GM23248 (cell line): ENCODE results near the gene SF3B3. TPM values are rescaled to one million over a fixed set of nuclear protein-coding genes. Genes with fewer than 3 reads are reported as not detected.

Source experiments
- DNase-seq: peaks from one replicate; pipeline ENCODE4 v3.0.0-alpha.2; 2015
- H2AFZ ChIP-seq: fragments of 200-600 bp; sonication (generic); 2 replicates; pipeline ENCODE4 v1.6.1; 2016; ENCODE audit warnings: antibody characterized with exemption
- H3F3A ChIP-seq: fragments of 200-600 bp; sonication (generic); 2 replicates; pipeline ENCODE4 v1.6.1; 2016; ENCODE audit warnings: mild to moderate bottlenecking, antibody characterized with exemption, mixed run types; ENCODE audit not compliant: insufficient read depth
- H3K27ac ChIP-seq: fragments of 200-600 bp; sonication (generic); 2 replicates; pipeline ENCODE4 v1.5.1; 2016; ENCODE audit warnings: mild to moderate bottlenecking
- H3K27me3 ChIP-seq: fragments of 200-600 bp; sonication (generic); replicated peaks from 2 replicates; pipeline ENCODE4 v1.6.1; 2016; ENCODE audit warnings: mild to moderate bottlenecking; ENCODE audit not compliant: insufficient read depth
- H3K36me3 ChIP-seq: fragments of 200-600 bp; sonication (generic); 2 replicates; pipeline ENCODE4 v1.6.1; 2016; ENCODE audit warnings: low read depth, mild to moderate bottlenecking
- H3K4me1 ChIP-seq: fragments of 200-600 bp; sonication (generic); 2 replicates; pipeline ENCODE4 v1.6.1; 2016; ENCODE audit warnings: mild to moderate bottlenecking; ENCODE audit not compliant: insufficient read depth
- H3K4me2 ChIP-seq: fragments of 200-600 bp; sonication (generic); one replicate; pipeline ENCODE4 v1.6.1; 2016; ENCODE audit warnings: mild to moderate bottlenecking; ENCODE audit not compliant: unreplicated experiment
- H3K4me3 ChIP-seq: fragments of 200-600 bp; sonication (generic); 2 replicates; pipeline ENCODE4 v1.5.1; 2016; ENCODE audit warnings: mild to moderate bottlenecking
- H3K79me2 ChIP-seq: fragments of 200-600 bp; sonication (generic); 2 replicates; pipeline ENCODE4 v1.6.1; 2016; ENCODE audit warnings: mild to moderate bottlenecking; ENCODE audit not compliant: insufficient read depth
- H3K9ac ChIP-seq: fragments of 200-600 bp; sonication (generic); 2 replicates; pipeline ENCODE4 v1.6.1; 2016; ENCODE audit warnings: mild to moderate bottlenecking
- H3K9me2 ChIP-seq: fragments of 200-600 bp; sonication (generic); 2 replicates; pipeline ENCODE4 v1.6.1; 2016; ENCODE audit warnings: mixed run types, mild to moderate bottlenecking, moderate library complexity; ENCODE audit not compliant: insufficient read depth
- H3K9me3 ChIP-seq: fragments of 200-600 bp; sonication (generic); one replicate; pipeline ENCODE4 v1.6.1; 2017; ENCODE audit warnings: low read depth
- H4K20me1 ChIP-seq: fragments of 200-600 bp; sonication (generic); 2 replicates; pipeline ENCODE4 v1.6.0; 2016; ENCODE audit not compliant: insufficient read depth
- EZH2 ChIP-seq: fragments of 200-600 bp; sonication (generic); IDR thresholded peaks from 2 replicates; pipeline ENCODE4 v1.6.1; 2018; ENCODE audit warnings: antibody characterized with exemption, mild to moderate bottlenecking; ENCODE audit not compliant: insufficient read depth, poor library complexity, severe bottlenecking
- EZH2phosphoT487 ChIP-seq: fragments of 200-600 bp; sonication (generic); IDR thresholded peaks from 2 replicates; pipeline ENCODE4 v1.6.1; 2018; ENCODE audit warnings: antibody characterized with exemption, moderate library complexity, mild to moderate bottlenecking, low read depth; ENCODE audit not compliant: insufficient read depth
- WGBS, 2 experiments: methylation state at CpG; one replicate each; pipeline ENCODE4 v1.1.6; 2015 to 2017; ENCODE audit warnings: low lambda C conversion rate in 2 of 2, low coverage in 1 of 2; ENCODE audit errors: missing lambda C conversion rate in 2 of 2; 5-methylcytosine and 5-hydroxymethylcytosine counted together
- in situ Hi-C: fragments of 300-500 bp; cut with MboI; formaldehyde crosslinking; loops from 2 replicates; pipeline ENCODE4 v1.15.0; 2020
- polyA plus RNA-seq: library from polyadenylated mRNA; unstranded; fragments of >200 nt; fragmentation: Nextera tagmentation; extraction: Ambion mirVana; gene quantifications from 2 replicates; pipeline ENCODE4 v1.2.1, GENCODE V29; 2016
- total RNA-seq: library from RNA; depleted of rRNA; stranded (reverse); fragments of >200 nt; shearing (Covaris generic); gene quantifications from 2 replicates; pipeline ENCODE4 v1.2.3, GENCODE V29; 2014

Gene SF3B3
- total and polyA plus RNA-seq, 2 experiments from 2014 or later, result 166 to 185 TPM

- H3K9me2 ChIP-seq, result no peaks in the 10 kb centered on the region
- H3K27me3 ChIP-seq, result no peaks in the 10 kb centered on the region
- H2AFZ ChIP-seq, result no peak overlapping the region
- no peaks in the 10 kb centered on the region for H3K79me2 ChIP-seq
- TF ChIP-seq EZH2 (no peak), EZH2phosphoT487 (no peak)
- H3K9me3 ChIP-seq, result no peaks in the 10 kb centered on the region
- H3K4me2 ChIP-seq, result no peak overlapping the region
- no peak for DNase-seq
- WGBS, 2 experiments, result 77 to 83% methylated on average over 6 of the region's 6 CpGs
- H3K4me1 ChIP-seq, result no peaks in the 10 kb centered on the region
- no peak overlapping the region for H3K4me3 ChIP-seq
- no peaks in the 10 kb centered on the region for H3F3A ChIP-seq
- H3K36me3 ChIP-seq, result no peaks in the 10 kb centered on the region; the same call in 1 of the 2 replicates
- in situ Hi-C loops, result no loop called here
- no peak overlapping the region for H3K9ac ChIP-seq
- H4K20me1 ChIP-seq, result no peaks in the 10 kb centered on the region
- H3K27ac ChIP-seq, result no peak overlapping the region
These were observed 33.4 kb upstream of the SF3B3 start for GRCh38 chr16:70490261-70490660.

GRCh38 chr16:70493802-70494201, 29.8 kb upstream of the SF3B3 start:
- no peak overlapping the region for H3K4me2 ChIP-seq
- H4K20me1 ChIP-seq, result no peaks in the 10 kb centered on the region
- H3F3A ChIP-seq, result no peaks in the 10 kb centered on the region
- no peak overlapping the region for H2AFZ ChIP-seq
- TF ChIP-seq EZH2 (no peak), EZH2phosphoT487 (no peak)
- DNase-seq, result peak; percentile 16
- H3K9ac ChIP-seq, result no peak overlapping the region
- 97 to 100% methylated on average over 3 of the region's 3 CpGs for WGBS, 2 experiments
- no peaks in the 10 kb centered on the region for H3K27me3 ChIP-seq
- in situ Hi-C loops, result no loop called here
- H3K9me3 ChIP-seq, result no peaks in the 10 kb centered on the region
- H3K4me1 ChIP-seq, result no peaks in the 10 kb centered on the region
- no peaks in the 10 kb centered on the region for H3K79me2 ChIP-seq
- no peaks in the 10 kb centered on the region for H3K9me2 ChIP-seq
- H3K36me3 ChIP-seq, result peaks cover 6% of the 10 kb centered on the region; the same call in 1 of the 2 replicates
- no peak overlapping the region for H3K27ac ChIP-seq
- H3K4me3 ChIP-seq, result no peak overlapping the region

- H3K27me3 ChIP-seq, result no peaks in the 10 kb centered on the region
- H3K9me3 ChIP-seq, result no peaks in the 10 kb centered on the region
- no peak overlapping the region for H3K9ac ChIP-seq
- peaks cover 6% of the 10 kb centered on the region; the same call in 1 of the 2 replicates for H3K36me3 ChIP-seq
- H3K4me1 ChIP-seq, result no peaks in the 10 kb centered on the region
- no peak overlapping the region for H2AFZ ChIP-seq
- H3K27ac ChIP-seq, result no peak overlapping the region
- no peak overlapping the region for H3K4me2 ChIP-seq
- H3K4me3 ChIP-seq, result no peak overlapping the region
- no peak for DNase-seq
- H3K79me2 ChIP-seq, result no peaks in the 10 kb centered on the region
- H3F3A ChIP-seq, result no peaks in the 10 kb centered on the region
- no peaks in the 10 kb centered on the region for H4K20me1 ChIP-seq
- no peaks in the 10 kb centered on the region for H3K9me2 ChIP-seq
- in situ Hi-C loops, result no loop called here
- whole genome bisulfite sequencing, 2 experiments, result 69 to 74% methylated on average over 5 of the region's 5 CpGs
- TF ChIP-seq EZH2, result no peak
- no peak for TF ChIP-seq EZH2phosphoT487
These were observed 29.3 kb upstream of the SF3B3 start for GRCh38 chr16:70494202-70494770.

GRCh38 chr16:70494777-70495176, 28.8 kb upstream of the SF3B3 start:
- no peaks in the 10 kb centered on the region for H3K9me2 ChIP-seq
- H3K4me1 ChIP-seq, result no peaks in the 10 kb centered on the region
- no peaks in the 10 kb centered on the region for H3F3A ChIP-seq
- H3K79me2 ChIP-seq, result no peaks in the 10 kb centered on the region
- H3K27me3 ChIP-seq, result no peaks in the 10 kb centered on the region
- H3K36me3 ChIP-seq, result peaks cover 6% of the 10 kb centered on the region; the same call in 1 of the 2 replicates
- TF ChIP-seq EZH2, result no peak
- no peak for TF ChIP-seq EZH2phosphoT487
- H2AFZ ChIP-seq, result no peak overlapping the region
- no peaks in the 10 kb centered on the region for H3K9me3 ChIP-seq
- H3K4me2 ChIP-seq, result no peak overlapping the region
- 85 to 94% methylated on average over 2 of the region's 2 CpGs for WGBS, 2 experiments
- H3K27ac ChIP-seq, result no peak overlapping the region
- no peak overlapping the region for H3K4me3 ChIP-seq
- no peak overlapping the region for H3K9ac ChIP-seq
- H4K20me1 ChIP-seq, result no peaks in the 10 kb centered on the region
- DNase-seq, result no peak
- in situ Hi-C loops, result no loop called here
